ENCODE results near the gene C20orf204.

C20orf204 gene

DNA sequence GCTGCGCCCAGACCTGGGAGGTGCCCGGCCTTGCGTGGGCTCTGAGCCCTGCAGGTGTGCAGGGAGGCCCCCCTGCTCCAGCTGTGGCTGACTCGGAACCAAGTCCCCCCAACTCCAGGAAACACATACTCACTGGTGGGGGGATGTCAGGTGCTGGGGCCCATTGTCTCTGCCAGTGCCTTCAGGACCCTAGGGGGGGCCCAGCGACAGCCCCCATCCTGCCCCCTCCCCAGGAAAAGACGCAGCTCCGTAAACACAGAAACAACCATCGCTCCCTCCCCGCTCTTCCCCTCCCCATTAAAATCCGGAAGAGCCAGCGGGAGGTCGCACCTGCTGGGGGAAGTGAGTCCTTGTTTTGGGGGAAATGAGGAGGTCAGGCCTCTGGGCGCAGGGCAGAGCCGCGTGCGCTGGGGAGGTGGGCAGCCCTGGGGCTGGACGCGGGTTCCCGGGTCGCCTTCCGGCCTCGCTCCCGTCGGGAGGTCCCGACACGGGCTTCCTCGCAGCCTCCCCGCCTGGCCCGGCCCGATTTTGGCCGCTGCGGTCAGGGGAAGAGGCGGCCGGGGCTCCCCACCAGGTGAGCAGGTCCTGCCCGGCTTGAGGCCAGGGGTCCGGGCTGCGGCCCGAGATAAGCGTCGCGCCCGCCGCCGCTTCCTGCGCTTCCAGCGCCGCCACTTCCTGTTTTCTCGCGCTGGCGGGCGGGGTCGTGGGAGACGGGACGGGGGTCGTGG lies 6.2 kb downstream of the C20orf204 start:
- DNase-seq, result no peak

DNA sequence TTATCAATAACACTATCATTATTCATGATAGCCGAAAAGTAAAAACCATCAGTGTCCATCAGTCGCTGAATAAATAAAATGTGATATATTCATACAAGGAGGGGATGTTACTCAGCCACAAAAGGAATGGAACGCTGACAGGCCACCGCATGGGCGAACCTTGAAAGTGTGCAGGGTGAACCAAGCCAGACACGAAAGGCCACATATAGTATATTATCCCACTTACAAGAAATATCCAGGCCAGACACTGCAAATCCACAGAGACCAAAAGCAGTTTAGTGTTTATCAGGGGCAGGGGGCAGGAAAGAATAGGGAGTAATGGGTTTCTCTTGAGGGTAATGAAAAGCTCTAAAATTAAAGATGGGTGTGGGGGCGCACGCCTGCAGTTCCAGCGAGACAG lies 7.8 kb downstream of the C20orf204 start:
- DNase-seq, result no peak

DNA sequence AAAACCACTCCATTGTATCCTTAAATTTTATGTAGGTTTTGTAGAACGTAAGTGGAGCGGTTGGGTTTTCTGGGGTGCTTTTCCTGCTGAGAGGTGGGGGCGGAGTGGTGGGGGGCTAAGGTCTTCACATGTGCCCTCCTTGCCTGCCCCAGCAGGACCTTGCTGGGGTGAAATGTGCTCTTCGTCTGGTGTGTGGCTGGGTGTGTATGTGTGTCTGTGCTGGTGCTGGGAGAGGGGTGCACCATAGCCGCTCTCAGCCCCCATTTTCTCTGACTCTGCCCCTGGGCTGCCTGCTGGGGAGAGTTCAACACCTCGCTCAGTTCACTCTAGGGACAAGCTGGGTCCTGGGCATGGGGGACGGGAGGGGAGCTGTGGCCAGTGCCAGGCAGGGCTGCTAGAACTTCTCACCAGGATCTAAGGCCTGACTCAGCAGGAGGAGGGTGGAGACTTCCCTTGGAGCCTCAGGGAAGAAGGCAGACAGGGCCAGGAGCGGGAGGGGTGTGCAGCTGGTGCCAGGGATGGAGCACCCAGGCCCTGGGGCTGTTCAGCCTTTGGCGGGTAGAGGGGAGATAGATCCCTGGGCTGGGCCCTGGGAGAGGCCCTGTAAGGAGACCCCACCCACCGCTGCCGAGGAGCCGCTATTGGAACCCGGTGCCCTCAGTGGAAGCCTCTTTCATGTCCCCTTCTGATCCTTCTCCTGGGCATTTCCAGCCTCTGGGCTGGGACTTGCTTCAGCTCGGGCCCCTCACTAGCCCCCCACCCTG lies 8.7 kb downstream of the C20orf204 start:
- DNase-seq, result no peak

DNA sequence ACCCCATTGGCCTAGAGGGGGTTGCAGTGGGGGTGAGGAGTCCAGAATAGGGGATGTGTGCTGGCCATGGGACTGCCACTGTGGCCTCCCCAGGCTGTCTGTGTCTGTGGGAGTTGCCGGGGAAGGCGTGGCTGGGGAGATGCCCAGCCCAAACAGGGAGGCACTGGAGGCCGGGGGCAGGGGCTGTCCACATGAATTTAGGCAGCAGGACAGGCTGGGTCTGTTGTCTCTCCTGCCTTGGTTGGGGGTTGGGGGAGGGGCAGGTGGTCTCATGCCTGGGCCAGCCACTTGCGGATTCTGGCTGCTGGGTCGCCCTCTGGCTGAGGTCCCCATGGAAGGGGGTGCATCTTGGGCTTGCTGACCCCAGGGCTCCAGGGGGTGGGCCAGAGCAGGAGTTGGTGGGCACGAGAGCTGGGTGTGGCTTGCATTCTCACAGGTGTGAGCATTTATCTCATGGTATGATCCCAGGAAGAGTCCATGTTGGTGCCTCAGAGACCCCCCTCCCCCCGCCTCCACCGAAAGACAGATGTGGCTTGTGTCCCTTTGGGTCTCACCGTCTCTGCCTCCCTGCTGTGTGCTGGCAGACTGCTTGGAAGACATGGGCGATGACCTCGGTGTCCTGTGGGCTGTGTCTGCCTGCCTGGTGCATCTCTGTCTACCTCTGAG lies 9.5 kb downstream of the C20orf204 start:
- no peak for DNase-seq

DNA sequence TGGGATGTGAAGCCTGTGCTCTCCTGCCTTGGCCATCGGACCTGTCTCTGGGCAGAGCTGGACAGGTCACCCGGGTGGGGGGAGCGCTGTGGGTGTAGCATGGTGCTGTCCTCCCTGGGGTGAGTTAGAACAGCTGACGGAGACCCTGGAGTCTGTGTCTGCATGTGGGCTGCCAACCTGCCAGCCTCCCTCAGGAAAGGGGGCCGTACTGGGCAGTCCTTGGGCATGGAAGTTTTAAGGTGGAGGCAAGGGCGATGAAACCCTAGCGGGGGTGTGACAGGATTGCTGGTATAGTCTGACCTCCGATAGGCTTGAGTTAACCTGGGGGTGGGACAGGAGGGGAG lies 11.0 kb downstream of the C20orf204 start:
- DNase-seq, result no peak

DNA sequence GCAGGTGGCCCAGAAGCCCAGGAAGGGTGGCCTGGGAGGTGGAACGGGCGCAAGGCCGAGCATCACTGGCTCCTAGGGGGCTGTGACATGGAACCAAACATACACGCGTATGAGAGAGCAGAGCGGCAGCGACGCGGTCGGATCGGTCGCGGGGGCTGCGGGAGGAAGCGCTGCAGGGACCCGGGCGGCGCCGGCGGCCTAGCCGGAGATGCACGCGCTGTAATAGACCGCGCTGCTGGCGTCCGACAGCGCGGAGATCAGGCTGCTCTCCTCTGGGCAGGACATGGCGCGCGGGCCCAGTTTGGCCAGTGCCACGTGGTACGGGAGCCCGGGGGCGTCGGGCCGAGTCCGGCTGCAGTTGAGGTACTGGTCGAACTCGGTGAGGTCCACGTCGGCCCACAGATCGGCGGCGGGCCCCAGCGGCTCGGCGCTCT lies 12.0 kb downstream of the C20orf204 start:
- DNase-seq, result no peak

DNA sequence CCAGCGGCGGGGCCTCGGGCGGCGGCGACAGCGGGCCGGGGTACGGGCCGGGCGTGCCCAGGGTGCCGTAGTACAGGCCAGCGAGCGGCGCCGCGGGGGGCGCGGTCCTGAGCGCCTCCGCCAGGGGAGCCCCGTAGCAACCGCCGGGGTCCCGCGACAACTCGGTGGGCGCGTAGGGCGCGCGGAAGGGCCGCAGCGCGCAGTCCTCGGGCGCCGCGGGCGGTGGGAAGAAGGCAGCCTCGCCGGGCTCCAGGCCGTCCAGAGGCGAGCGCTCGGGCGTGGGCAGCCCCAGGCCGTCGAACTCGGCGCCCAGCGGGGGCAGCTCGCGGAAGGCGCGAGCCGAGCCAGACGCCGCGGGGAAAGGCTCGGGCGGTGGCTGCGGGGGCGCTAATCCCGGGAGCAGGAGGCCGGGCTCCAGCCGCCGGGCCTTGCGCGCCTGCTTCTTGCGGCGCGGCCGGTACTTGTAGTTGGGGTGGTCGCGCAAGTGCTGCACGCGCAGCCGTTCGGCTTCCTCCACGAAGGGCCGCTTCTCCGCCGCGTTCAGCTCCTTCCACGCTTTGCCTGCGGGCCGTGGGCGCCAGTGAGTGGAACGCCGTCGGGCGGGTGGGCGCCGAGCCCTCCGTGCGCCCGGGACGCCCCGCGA lies 12.5 kb downstream of the C20orf204 start:
- DNase-seq, result no peak

DNA sequence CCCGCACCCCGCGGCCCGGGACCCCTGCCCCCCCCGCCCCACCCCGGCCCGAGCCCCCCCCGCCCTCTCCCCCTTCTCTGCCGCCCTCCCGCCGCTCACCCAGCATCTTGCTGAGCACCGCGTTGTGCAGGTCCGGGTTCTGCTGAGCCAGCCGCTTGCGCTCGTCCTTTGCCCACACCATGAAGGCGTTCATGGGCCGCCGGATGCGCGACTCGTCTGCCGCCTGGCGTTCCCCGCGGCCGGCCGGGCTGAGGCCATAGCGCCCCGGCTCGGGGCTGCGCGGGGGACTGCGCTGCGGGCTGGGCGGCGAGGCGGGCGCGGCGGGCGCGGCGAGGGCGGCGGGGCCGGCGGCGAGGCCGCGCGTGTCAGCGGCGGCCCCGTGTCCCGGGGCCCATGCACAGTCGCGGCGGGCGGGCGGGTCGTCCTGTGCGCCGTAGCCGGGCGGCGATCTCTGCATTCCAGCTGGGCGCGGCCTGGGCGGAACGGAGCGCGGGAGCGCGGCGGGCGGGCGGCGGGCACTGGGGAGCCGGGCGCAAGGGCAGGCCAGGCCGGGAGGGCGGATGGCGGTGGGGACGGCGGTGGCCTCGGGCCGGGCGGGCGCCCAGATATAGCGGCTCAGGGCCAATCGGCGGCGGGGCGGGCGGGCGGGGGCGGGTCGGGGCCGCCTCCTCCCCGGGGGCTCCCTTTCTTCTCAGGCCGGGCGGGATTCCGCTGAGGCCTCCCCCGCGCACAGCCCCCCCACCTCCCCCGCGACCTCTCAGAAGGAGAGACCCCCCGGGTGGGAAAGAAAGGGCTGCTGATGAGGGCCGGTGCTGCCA lies 13.3 kb downstream of the C20orf204 start, which contains the start of gene SOX18:
SOX18 (minus strand) TSS at position 580 of the 818 bp plus-strand sequence; CDS start at position 457, 123 bp downstream.
- DNase-seq, result peak; percentile 47

DNA sequence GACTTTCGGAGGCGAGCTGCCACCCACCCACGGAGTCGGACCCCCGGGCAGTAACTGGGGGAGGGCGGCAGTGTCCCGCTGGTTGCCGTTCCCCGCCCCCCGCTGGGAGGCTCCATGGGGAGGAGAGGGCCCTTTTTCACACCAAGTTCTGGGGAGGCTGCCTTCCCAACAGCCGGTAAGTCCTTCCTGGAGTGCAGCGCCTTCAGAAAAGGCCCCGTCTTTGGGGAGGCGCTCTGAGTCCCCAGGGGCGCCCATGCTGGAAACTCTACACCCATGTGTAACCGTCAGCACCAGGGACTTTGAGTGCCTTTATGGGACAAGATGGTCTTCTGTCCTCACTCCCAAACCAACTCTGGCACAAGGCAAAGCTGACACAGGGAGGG lies 13.9 kb downstream of the C20orf204 start:
- no peak for DNase-seq

DNA sequence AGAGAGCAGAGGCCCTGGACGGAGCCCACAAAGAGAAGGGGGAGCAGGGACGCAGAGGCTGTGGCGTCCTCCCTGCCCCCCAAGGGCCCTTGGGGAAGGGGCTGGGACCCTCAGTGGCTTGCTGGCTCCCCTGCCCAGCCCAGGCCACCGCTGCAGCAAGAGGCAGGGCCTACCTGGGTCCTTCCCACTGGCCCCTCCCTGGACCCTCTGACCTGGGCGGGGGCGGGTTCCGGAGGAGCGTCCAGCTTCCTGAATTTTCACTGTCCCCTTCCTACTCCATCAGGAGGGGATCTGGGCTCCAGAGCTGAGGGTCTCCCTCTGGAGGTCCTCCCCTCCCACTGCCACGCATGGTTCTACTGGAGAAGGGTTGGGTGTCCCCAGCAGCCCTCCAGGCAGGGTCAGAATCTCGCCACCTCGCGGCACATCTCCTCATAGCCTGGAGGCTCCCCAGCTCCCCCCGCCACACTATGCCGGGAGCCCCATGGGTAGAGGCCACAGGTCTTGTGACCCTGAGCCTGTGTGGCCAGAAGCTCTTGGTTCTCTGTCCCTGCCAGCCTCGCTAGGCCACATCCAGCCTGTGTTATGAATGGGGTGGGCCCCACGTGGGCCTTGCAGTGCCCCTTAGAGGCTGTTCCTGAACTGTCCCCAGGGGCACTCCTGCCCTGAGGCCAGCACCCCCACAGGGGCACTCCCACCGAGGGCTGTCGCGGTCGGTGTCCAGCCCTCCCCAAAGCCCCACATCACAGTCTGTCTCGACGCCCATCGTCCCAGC lies 14.5 kb downstream of the C20orf204 start:
- DNase-seq, result no peak

DNA sequence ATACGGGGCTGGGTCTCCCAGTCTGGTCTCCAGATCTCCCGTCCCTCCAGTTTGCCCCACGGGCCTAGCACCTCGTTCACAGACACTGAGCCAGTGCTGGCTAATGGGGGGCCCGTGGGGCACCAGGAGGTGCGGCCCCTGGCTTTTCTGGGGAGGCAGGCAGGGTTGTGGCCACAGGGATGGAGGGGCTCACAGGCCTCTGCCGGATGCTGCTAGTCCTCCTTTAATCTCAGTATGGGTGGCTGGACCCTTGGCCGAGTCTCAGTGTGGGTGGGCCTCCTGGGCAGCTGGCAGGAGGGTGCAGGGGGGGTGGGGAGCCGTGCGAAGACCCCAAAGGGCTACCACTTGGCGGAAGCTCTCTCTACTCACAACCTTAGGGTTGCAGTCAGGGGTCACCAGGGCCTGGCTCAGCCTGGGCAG lies 15.1 kb downstream of the C20orf204 start:
- no peak for DNase-seq

DNA sequence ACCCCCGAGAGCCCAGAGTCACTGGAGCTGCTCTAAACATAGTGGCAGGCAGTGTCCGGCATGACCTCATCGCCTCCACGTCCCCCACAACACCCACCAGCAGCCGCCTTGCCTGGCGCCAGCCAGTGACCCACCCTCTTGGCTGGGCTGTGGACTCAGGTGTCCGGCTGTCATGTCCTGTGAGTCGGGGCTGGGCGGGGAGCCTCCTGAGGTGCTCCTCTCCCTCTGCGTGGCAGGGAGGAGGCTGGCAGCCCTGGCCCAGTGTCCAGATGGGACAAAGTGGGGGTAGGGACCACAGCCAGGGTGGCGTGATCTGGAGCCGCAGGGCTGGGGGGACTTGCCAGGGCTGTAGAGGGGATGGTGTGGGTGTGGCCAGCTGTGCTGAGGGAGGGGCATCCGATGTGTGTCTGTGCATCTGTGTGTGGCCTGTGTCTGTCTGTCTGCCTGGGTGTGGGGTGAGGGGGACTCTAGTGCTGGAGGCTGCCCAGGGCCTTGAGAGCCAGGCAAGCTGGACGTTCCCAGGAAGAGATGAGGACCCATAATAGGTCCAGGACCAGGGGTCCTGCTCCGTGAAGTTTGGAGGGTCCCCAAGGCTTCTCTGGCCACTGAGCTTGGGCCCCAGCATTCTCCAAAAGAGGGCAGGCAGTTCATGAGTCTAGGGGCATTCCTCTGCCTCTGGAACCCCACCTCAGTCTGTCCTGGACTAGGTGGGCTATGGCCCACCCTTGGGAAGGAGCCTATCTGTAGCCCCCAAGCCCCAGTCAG lies 15.8 kb downstream of the C20orf204 start:
- DNase-seq, result no peak

DNA sequence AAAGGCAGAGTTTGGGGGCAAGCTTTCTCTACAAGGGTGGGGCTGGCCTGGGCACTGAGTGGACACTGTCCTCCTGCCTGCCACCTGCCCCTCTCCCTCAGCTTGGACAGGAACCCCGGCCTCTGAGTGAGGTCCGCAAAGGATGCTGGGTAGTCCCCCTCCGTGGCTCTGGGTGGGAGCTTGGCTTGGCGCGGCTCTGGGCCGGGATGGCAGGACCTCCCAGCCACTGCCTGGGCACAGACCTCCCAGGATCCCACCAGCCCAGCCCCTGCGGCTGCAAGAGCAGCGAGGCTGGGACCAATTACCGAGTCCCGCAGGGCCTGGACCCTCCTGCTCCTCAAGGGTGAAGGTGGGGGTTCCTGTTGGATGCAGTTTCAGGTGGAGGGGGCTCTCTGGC lies 16.3 kb downstream of the C20orf204 start:
- no peak for DNase-seq

DNA sequence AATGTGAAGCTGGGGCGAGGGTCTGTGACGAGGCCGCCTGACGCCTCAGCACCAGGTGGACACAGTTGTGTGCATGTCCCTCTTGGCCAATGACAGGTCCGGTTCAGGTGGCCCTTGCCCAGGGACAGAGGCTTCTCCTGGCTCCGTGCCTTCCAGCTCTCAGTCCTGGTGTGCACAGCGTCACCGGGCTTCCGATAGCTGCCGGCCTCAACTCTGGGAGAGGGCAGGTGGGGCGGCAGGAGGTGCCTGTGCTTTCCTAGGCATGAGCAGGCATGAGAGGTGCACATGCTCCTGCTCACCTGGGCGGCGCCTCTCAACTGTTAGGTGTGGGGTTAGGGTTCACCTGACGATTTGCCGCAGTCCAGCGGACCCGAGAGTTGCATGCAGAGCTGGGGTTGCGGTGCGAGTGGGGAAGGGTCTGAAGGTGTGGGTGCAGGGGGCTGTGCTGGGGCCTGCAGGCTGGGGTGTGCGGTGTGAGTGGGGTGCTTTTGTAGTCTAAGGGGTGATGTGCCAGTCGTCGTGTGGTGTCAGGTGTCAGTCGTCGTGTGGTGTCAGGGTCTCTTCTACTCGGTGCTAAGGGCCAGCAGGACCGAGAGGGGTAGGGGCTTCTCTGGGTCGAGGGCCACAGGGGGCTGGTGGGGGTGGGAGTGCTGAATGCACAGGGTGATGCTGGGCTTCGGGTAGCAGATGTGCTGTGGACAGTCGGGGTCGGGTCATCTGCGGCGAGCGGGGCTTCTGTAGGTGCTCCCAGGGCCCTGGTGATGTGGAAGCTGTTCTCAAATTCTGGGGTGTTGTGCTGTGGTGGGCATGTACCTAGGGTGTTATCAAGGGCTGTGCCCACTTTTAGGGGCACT lies 17.2 kb downstream of the C20orf204 start:
- no peak for DNase-seq

DNA sequence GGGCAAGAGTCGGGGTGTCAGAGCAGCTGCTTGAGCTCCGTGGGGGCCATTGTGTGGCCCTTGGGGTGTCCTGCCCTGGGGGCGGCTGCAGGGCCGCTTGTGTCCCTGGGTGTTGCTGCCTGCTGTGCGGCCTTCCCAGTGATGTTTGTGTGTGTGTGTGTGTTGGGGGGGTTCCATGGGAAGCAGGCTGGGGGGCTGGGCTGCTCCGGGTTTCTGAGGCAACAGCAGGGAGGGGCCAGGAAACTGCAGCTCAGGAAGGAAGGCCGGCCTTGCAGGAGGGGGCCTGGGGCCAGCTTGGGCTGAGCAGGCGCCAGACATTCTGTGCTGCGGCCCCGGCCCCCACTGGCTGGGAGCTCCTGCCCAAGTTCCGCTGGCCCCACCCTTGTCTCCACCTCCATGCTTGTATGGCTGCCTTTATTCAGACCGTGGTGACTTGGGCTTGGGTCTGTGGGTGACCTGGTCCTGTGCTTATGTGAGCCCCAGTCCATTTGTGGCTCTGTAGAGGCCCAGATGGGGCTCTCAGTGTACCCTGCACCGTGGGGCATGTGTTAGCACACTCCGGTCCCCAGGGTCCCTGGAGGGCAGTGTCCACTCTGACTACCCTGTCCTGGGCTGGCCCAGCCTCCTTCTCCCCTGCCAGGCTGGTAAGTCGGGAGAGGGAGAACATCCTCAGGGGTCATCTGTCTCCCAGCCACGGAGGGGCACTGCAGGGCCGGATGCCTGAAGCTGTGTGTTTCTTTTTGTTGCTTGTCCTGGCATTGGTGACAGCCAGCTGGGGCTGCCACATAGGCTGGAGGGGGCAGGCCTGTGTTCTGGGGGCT lies 18.1 kb downstream of the C20orf204 start:
- DNase-seq, result no peak

DNA sequence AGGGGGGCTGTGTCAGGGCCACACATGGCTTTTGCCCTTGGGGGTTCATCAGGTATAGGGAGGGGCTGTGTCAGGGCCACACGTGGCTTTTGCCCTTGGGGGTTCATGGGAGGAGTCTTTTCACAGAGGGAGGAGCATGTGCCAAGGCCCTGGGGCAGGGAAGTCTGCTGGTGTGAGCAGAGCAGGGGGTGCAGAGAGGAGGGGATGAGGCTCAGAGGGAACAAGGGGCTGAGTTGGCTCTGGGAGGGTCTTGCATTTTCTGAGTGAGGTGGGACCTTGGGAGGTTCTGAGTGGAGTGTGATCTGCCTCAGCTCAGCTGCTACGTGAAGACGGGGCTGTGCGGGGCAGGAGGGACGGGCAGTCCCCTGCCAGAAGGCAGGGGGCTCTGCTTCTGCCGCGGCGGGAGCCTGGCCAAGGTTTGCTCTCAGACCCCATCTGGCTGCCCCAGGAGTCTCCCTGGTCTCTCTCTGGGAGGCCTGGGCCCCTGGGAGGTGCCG lies 19.5 kb downstream of the C20orf204 start:
- no peak for DNase-seq

DNA sequence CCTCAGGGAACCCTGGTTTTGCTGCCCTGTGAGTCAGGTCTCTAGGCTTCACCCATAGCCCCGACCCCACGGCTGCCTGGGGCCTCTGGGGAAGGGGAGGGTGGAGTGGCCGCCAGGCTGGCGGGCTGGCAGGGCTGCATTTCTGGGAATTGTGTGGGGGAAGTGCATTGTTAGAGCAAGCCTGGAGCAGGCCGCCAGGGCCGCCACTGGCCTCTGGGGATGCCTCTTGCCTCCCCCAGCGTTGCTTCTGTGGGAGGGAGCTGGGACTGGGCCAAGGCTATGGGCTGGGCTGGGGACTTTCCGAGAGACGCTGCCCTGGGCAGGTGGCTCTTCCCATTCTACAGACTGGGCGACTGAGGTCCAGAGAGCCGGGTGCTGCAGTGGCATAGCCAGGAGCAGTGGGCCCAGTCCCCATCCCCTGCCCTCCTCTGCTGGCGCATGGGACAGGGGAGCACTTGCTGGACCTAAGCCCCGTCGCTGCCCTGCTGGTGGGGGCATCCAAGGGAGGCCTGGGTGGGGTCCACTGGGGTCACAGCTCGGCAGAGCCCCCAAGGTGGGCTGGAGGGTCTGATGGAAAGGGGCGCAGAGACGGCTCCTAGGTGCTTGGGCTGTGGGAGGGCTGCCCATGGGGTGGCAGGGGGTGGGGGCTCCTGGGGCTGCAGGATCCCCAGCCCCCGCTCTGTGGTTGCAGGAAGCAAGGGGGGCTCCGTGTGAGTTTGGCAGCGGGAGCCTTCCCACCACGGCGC lies 20.1 kb downstream of the C20orf204 start:
- no peak for DNase-seq

DNA sequence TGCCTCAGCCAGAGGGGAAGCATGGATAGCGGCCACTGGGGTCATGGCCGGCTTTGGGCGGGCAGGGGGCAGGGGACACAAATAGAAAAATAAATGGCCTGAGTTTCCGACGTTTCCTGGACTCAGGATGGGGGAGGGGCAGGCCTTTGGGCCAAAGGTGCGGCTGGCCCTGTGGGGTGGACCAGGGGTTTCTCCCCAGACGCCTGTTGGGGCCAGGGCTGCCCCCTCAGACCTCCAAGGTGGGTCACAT lies 20.6 kb downstream of the C20orf204 start:
- no peak for DNase-seq

All from activated CD4-positive, alpha-beta T cell treated with anti-CD3 and anti-CD28 coated beads for 48 hours (primary cell).